ENCODE data around the gene HTR7. TPM values are rescaled to one million over a fixed set of nuclear protein-coding genes. Genes with fewer than 3 reads are reported as not detected.
"Not testable (repeated sequence)": the region's sequence is repeated elsewhere in the genome, so short reads cannot be mapped to it uniquely, and the experiment has no call there.

HTR7 gene
- total RNA-seq, 5 donors from 2014 or later (not counting 1 experiment from before 2014, with no cell fraction given): 0.07 TPM; not detected in 4

DNA sequence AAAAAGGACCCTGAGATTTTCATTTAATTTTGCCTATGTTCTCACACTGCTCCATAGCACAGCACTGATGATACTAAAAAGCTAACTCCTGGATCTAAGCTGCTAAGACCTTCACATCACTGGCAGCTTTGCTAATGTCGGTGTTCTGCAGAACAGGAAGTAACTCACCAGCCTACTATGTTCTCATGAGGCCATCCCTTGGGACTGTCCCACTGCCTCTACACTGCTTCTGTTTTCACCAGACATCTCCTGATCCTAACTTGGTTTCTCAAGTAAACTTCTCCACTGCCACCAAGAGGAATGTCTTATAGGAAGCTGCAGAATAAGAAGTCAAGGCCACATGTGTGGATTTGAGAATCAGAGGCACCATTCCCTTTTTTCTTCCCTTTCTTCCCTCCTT is 15.1 kb downstream of the HTR7 start:
- Histone ChIP-seq H3K4me3 (ENCODE audit: control insufficient read depth in 1 of 2, extremely low read depth in 1 of 2, low read length in 1 of 2) (no peak overlapping the region), H3K36me3 (ENCODE audit: control insufficient read depth in 2 of 2, extremely low read depth in 1 of 2, insufficient read depth in 1 of 2, low read length in 1 of 2) (no peaks in the 10 kb centered on the region), H3K27ac (ENCODE audit: low read length) (no peak overlapping the region), H3K9me3 (no peaks in the 10 kb centered on the region), H3K4me1 (ENCODE audit: control insufficient read depth in 1 of 2, extremely low read depth in 1 of 2, insufficient read depth in 2 of 2, low read length in 2 of 2) (no peaks in the 10 kb centered on the region), H3K27me3 (replicated peaks in 1 of 2; ENCODE audit: control insufficient read depth in 2 of 2, extremely low read depth in 1 of 2, insufficient read depth in 2 of 2, low read length in 1 of 2) (peaks cover 0 to 4% of the 10 kb centered on the region in 2 experiments)
- H3K4me3 Mint-ChIP-seq: no peak overlapping the region
- DNase-seq (no peak), ATAC-seq (replicated peaks in 1 of 4) (no peak)
- peaks cover 0 to 4% (median 0%) of the 10 kb centered on the region in 3 donors for H3K4me1 Mint-ChIP-seq
- H3K27me3 Mint-ChIP-seq: peaks cover 31 to 37% of the 10 kb centered on the region in 2 donors
- POLR2A ChIA-PET: no interaction called here
- H3K9me3 Mint-ChIP-seq: no peaks in the 10 kb centered on the region
- H3K27ac Mint-ChIP-seq: no peak overlapping the region
- CTCF ChIA-PET: interaction anchor here in 1 of 2 donors (0.7 kb wide), 1 partner anchor 1219 kb away, joined by 4 read pairs; no protein-coding TSS in a partner anchor
- H3K36me3 Mint-ChIP-seq: no peaks in the 10 kb centered on the region
- 92% methylated on average over 1 of the region's 1 CpG for WGBS (ENCODE audit: insufficient coverage)

- ATAC-seq (replicated peaks in 1 of 4): no peak
- H3K36me3 Mint-ChIP-seq: no peaks in the 10 kb centered on the region
- H3K9me3 Mint-ChIP-seq: no peaks in the 10 kb centered on the region
- H3K4me1 Mint-ChIP-seq: no peaks in the 10 kb centered on the region
- H3K4me3 Mint-ChIP-seq: no peak overlapping the region
- H3K4me1 ChIP-seq (ENCODE audit: control insufficient read depth in 1 of 2, extremely low read depth in 1 of 2, insufficient read depth in 2 of 2, low read length in 2 of 2): no peaks in the 10 kb centered on the region
- no peak for DNase-seq
- H3K27me3 Mint-ChIP-seq: peaks cover 8 to 14% of the 10 kb centered on the region in 2 donors
- H3K9me3 ChIP-seq: no peaks in the 10 kb centered on the region
- H3K4me3 ChIP-seq (ENCODE audit: control insufficient read depth in 1 of 2, extremely low read depth in 1 of 2, low read length in 1 of 2): no peak overlapping the region
- 100% methylated on average over 1 of the region's 1 CpG for WGBS (ENCODE audit: insufficient coverage)
- no peaks in the 10 kb centered on the region for H3K36me3 ChIP-seq (ENCODE audit: control insufficient read depth in 2 of 2, extremely low read depth in 1 of 2, insufficient read depth in 1 of 2, low read length in 1 of 2)
- ChIA-PET CTCF (no interaction called here), POLR2A (no interaction called here)
- H3K27ac ChIP-seq (ENCODE audit: low read length): no peak overlapping the region
- H3K27me3 ChIP-seq (replicated peaks in 1 of 2; ENCODE audit: control insufficient read depth in 2 of 2, extremely low read depth in 1 of 2, insufficient read depth in 2 of 2, low read length in 1 of 2): peaks cover 0 to under 1% of the 10 kb centered on the region in 2 experiments
- no peak overlapping the region for H3K27ac Mint-ChIP-seq
Observed at GRCh38 chr10:90837486-90837885, 20.4 kb downstream of the HTR7 start.

DNA sequence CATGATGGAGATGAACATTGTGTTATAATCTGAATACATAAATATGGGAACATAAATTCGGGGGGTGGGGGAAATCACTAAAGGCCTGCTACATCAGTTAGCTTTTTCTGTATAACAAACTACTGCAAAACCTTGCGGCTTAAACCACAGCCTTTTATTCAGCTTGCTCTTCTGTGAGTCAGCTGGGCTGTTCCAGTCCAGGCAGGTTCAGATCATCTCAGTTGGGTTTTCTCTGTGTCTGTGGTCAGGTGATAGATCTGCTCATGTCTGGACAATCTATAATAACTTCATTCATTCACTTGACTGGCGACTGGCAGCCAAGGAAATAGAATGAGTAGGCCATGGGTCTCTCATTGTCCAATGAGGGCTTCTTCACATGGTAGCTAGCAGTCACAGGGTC is 23.5 kb downstream of the HTR7 start:
- ChIA-PET CTCF (interaction anchor here in 1 of 2 donors (0.7 kb wide), 1 partner anchor 1371 kb away, joined by 13 read pairs; no protein-coding TSS in a partner anchor), POLR2A (no interaction called here)
- Mint-ChIP-seq H3K27ac (no peak overlapping the region), H3K4me3 (no peak overlapping the region), H3K4me1 (no peaks in the 10 kb centered on the region), H3K9me3 (no peaks in the 10 kb centered on the region), H3K27me3 (peaks cover 8 to 11% of the 10 kb centered on the region in 2 donors), H3K36me3 (no peaks in the 10 kb centered on the region)
- Histone ChIP-seq H3K27me3 (replicated peaks in 1 of 2; ENCODE audit: control insufficient read depth in 2 of 2, extremely low read depth in 1 of 2, insufficient read depth in 2 of 2, low read length in 1 of 2) (peaks cover 0 to 2% of the 10 kb centered on the region in 2 experiments), H3K4me3 (ENCODE audit: control insufficient read depth in 1 of 2, extremely low read depth in 1 of 2, low read length in 1 of 2) (no peak overlapping the region), H3K36me3 (ENCODE audit: control insufficient read depth in 2 of 2, extremely low read depth in 1 of 2, insufficient read depth in 1 of 2, low read length in 1 of 2) (no peaks in the 10 kb centered on the region), H3K4me1 (ENCODE audit: control insufficient read depth in 1 of 2, extremely low read depth in 1 of 2, insufficient read depth in 2 of 2, low read length in 2 of 2) (no peaks in the 10 kb centered on the region), H3K9me3 (no peaks in the 10 kb centered on the region), H3K27ac (ENCODE audit: low read length) (no peak overlapping the region)
- ATAC-seq (replicated peaks in 1 of 4) (no peak), DNase-seq (no peak)
- WGBS (ENCODE audit: insufficient coverage): no CpG with 5 or more reads among the region's 3 CpGs

DNA sequence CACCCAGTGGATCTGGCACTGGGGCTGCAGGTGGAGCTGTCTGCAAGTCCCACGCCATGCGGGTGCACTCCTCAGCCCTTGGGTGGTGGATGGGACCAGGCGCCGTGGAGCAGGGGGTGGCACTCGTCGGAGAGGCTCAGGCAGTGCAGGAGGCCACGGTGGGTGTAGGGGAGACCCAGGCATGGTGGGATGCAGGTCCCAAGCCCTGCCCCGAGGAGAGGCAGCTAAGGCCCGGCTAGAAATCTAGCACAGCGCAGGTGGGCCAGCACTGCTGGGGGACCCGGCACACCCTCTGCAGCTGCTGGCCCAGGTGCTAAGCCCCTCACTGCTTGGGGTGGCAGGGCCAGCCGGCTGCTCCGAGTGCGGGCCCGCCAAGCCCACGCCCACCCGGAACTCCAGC is 25.7 kb downstream of the HTR7 start:
- Histone ChIP-seq H3K36me3 (ENCODE audit: control insufficient read depth in 2 of 2, extremely low read depth in 1 of 2, insufficient read depth in 1 of 2, low read length in 1 of 2) (no peaks in the 10 kb centered on the region), H3K4me1 (ENCODE audit: control insufficient read depth in 1 of 2, extremely low read depth in 1 of 2, insufficient read depth in 2 of 2, low read length in 2 of 2) (no peaks in the 10 kb centered on the region), H3K9me3 (no peaks in the 10 kb centered on the region), H3K27me3 (replicated peaks in 1 of 2; ENCODE audit: control insufficient read depth in 2 of 2, extremely low read depth in 1 of 2, insufficient read depth in 2 of 2, low read length in 1 of 2) (peaks cover 2% of the 10 kb centered on the region in 2 experiments), H3K4me3 (ENCODE audit: control insufficient read depth in 1 of 2, extremely low read depth in 1 of 2, low read length in 1 of 2) (no peak overlapping the region), H3K27ac (ENCODE audit: low read length) (no peak overlapping the region)
- no peak for DNase-seq
- Mint-ChIP-seq H3K36me3 (no peaks in the 10 kb centered on the region), H3K9me3 (no peaks in the 10 kb centered on the region), H3K27ac (no peak overlapping the region), H3K4me1 (no peaks in the 10 kb centered on the region), H3K4me3 (no peak overlapping the region), H3K27me3 (peaks cover 0 to 4% of the 10 kb centered on the region in 2 donors)
- POLR2A ChIA-PET: no interaction called here
- CTCF ChIA-PET: no interaction called here
- 79% methylated on average over 9 of the region's 17 CpGs for WGBS (ENCODE audit: insufficient coverage)
- ATAC-seq (replicated peaks in 1 of 4): no peak

GRCh38 chr10:90822508-90822907 is 35.3 kb downstream of the HTR7 start:
- Mint-ChIP-seq H3K9me3 (peaks cover 7 to 10% (median 9%) of the 10 kb centered on the region in 3 donors), H3K27me3 (peaks cover 28 to 36% of the 10 kb centered on the region in 2 donors), H3K4me3 (no peak overlapping the region), H3K27ac (no peak overlapping the region), H3K36me3 (peaks cover 5% of the 10 kb centered on the region), H3K4me1 (no peaks in the 10 kb centered on the region)
- no peaks in the 10 kb centered on the region for H3K9me3 ChIP-seq
- POLR2A ChIA-PET: no interaction called here
- no peaks in the 10 kb centered on the region for H3K4me1 ChIP-seq (ENCODE audit: control insufficient read depth in 1 of 2, extremely low read depth in 1 of 2, insufficient read depth in 2 of 2, low read length in 2 of 2)
- no peak overlapping the region for H3K4me3 ChIP-seq (ENCODE audit: control insufficient read depth in 1 of 2, extremely low read depth in 1 of 2, low read length in 1 of 2)
- ATAC-seq (replicated peaks in 1 of 4) (no peak), DNase-seq (no peak)
- H3K27ac ChIP-seq (ENCODE audit: low read length): no peak overlapping the region
- WGBS (ENCODE audit: insufficient coverage): 43% methylated on average over 1 of the region's 1 CpG
- H3K27me3 ChIP-seq (replicated peaks in 1 of 2; ENCODE audit: control insufficient read depth in 2 of 2, extremely low read depth in 1 of 2, insufficient read depth in 2 of 2, low read length in 1 of 2): peaks cover 0 to 17% of the 10 kb centered on the region in 2 experiments
- CTCF ChIA-PET: no interaction called here
- H3K36me3 ChIP-seq (ENCODE audit: control insufficient read depth in 2 of 2, extremely low read depth in 1 of 2, insufficient read depth in 1 of 2, low read length in 1 of 2): no peaks in the 10 kb centered on the region

DNA sequence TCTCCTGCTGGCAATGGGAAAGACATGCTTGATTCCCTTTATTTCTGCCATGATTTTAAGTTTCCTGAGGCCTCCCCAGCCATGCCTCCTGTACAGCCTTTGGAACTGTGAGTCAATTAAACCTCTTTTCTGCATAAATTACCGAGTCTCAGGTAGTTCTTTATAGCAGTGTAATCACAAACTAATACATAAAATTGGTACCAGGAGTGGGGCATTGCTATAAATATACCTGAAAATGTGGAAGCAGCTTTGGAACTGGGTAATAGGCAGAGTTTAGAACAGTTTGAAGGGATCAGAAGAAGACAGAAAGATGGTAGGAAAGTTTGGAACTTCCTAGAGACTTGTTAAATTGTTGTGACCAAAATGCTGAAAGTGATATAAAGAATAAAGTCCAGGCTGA is 36.0 kb downstream of the HTR7 start:
- POLR2A ChIA-PET: interaction anchor here in 1 of 2 donors (0.6 kb wide), 1 partner anchor 17 kb away, joined by 4 read pairs; no protein-coding TSS in a partner anchor
- H3K27ac Mint-ChIP-seq; H3K27ac ChIP-seq (ENCODE audit: low read length); H3K36me3 ChIP-seq (ENCODE audit: control insufficient read depth in 2 of 2, extremely low read depth in 1 of 2, insufficient read depth in 1 of 2, low read length in 1 of 2); DNase-seq; H3K36me3 Mint-ChIP-seq; H3K4me3 Mint-ChIP-seq; CTCF ChIA-PET; H3K4me1 Mint-ChIP-seq; H3K9me3 ChIP-seq; H3K4me3 ChIP-seq (ENCODE audit: control insufficient read depth in 1 of 2, extremely low read depth in 1 of 2, low read length in 1 of 2); H3K4me1 ChIP-seq (ENCODE audit: control insufficient read depth in 1 of 2, extremely low read depth in 1 of 2, insufficient read depth in 2 of 2, low read length in 2 of 2); ATAC-seq (replicated peaks in 1 of 4); H3K9me3 Mint-ChIP-seq: not testable (repeated sequence)
- peaks cover 0 to 17% of the 10 kb centered on the region in 2 experiments for H3K27me3 ChIP-seq (replicated peaks in 1 of 2; ENCODE audit: control insufficient read depth in 2 of 2, extremely low read depth in 1 of 2, insufficient read depth in 2 of 2, low read length in 1 of 2)
- WGBS (ENCODE audit: insufficient coverage): no CpG with 5 or more reads among the region's 1 CpG
- H3K27me3 Mint-ChIP-seq: peaks cover 26 to 35% of the 10 kb centered on the region in 2 donors

DNA sequence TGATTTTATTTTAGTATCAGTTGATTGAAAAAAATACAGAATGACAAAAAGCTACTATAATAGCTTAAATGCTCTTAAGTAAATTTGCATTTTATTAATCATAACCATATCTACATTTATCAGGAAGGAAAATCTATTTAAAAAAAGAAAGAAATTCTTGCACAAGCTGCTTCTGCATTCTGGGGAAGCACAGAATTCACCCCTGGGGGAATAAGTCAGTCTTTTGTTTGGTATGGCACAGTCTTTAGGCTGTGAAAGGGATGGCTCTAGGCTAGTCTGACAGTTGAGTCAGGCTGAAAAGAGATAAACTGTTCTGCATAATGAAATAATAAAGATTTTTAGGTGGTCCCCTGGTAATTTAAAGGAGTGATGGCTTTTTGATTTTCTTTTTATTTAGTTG is 37.9 kb downstream of the HTR7 start:
- no peaks in the 10 kb centered on the region for H3K4me1 ChIP-seq (ENCODE audit: control insufficient read depth in 1 of 2, extremely low read depth in 1 of 2, insufficient read depth in 2 of 2, low read length in 2 of 2)
- ChIA-PET POLR2A (no interaction called here), CTCF (no interaction called here)
- peak overlapping the region in 1 of 2 donors; percentile 3 for H3K27ac Mint-ChIP-seq
- H3K9me3 ChIP-seq: no peaks in the 10 kb centered on the region
- H3K27me3 Mint-ChIP-seq: peaks cover 18 to 24% of the 10 kb centered on the region in 2 donors
- no peak overlapping the region for H3K27ac ChIP-seq (ENCODE audit: low read length)
- H3K4me3 ChIP-seq (ENCODE audit: control insufficient read depth in 1 of 2, extremely low read depth in 1 of 2, low read length in 1 of 2): no peak overlapping the region
- peaks cover 0 to 17% of the 10 kb centered on the region in 2 experiments for H3K27me3 ChIP-seq (replicated peaks in 1 of 2; ENCODE audit: control insufficient read depth in 2 of 2, extremely low read depth in 1 of 2, insufficient read depth in 2 of 2, low read length in 1 of 2)
- no peaks in the 10 kb centered on the region for H3K36me3 ChIP-seq (ENCODE audit: control insufficient read depth in 2 of 2, extremely low read depth in 1 of 2, insufficient read depth in 1 of 2, low read length in 1 of 2)
- DNase-seq (no peak), ATAC-seq (replicated peaks in 1 of 4) (no peak)
- peaks cover 5% of the 10 kb centered on the region for H3K36me3 Mint-ChIP-seq
- H3K9me3 Mint-ChIP-seq: peaks cover 7 to 10% (median 9%) of the 10 kb centered on the region in 3 donors
- no peaks in the 10 kb centered on the region for H3K4me1 Mint-ChIP-seq
- H3K4me3 Mint-ChIP-seq: no peak overlapping the region

All from T-cell (primary cell).